Muscle layer of colon (tissue), 2 donors: ENCODE data around the gene MSL3B.

Experiments
- H3K27ac ChIP-seq: one replicate; pipeline ENCODE4 v1.7.0; 2013; ENCODE audit warnings: low read depth, mild to moderate bottlenecking, low read length, moderate library complexity
- H3K27me3 ChIP-seq, 2 donors: one replicate each; pipeline ENCODE4 v1.7.0; 2013; ENCODE audit warnings: low read length in 2 of 2, mild to moderate bottlenecking in 2 of 2; ENCODE audit not compliant: insufficient read depth in 2 of 2, control insufficient read depth in 1 of 2
- H3K36me3 ChIP-seq: one replicate; pipeline ENCODE4 v1.7.0; 2013; ENCODE audit warnings: mild to moderate bottlenecking, low read length; ENCODE audit not compliant: insufficient read depth
- H3K4me1 ChIP-seq: one replicate; pipeline ENCODE4 v1.7.0; 2013; ENCODE audit warnings: mild to moderate bottlenecking, low read length; ENCODE audit not compliant: insufficient read depth
- H3K4me3 ChIP-seq, 2 donors: one replicate each; pipeline ENCODE4 v1.7.0; 2013; ENCODE audit warnings: low read length in 2 of 2, low read depth in 1 of 2, mild to moderate bottlenecking in 1 of 2, moderate library complexity in 1 of 2
- H3K9ac ChIP-seq: one replicate; pipeline ENCODE4 v1.7.0; 2013; ENCODE audit warnings: low read length
- H3K9me3 ChIP-seq: one replicate; pipeline ENCODE4 v1.7.0; 2013; ENCODE audit warnings: mild to moderate bottlenecking, low read length
- donor health status: abdominal sarcoma.
- donor health status: Adenocarcinoma of cecum.

Gene MSL3B

DNA sequence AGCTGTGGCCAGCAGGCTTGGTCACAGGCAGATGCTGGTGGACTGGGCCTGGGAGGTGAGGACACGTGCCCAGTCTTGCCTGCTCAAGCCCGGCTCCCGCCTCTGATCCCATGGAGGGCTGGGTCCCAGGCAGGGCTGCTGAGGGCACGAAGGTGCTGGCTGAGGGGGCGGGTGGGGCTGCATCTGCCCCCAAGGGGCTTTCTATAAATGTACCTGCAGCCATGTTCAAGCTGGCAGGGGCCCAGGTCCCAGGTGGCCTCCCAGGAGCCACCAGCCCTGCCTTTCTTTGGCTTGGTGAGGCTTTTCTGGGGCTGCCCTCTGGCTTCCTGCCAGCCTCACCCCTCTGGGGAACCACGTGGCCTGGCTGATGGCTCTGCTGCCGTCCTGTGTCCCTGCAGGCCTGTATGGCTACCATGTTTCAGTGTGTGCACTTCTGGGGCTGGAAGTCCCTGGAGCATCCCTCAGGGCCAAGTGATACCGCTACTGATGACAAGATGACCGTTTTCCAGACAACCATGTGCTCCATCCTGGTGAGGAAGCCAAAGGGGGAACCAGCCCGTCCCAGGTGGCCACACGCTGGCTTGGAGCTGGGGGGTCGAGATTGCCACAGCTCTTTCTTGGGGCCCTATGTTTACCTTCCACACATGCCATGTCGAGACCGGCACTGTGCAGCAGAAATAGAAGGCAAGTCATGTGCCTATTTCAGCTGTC lies 37.0 kb downstream of the MSL3B start:
- Histone ChIP-seq H3K36me3 (no peaks in the 10 kb centered on the region), H3K27me3 (no peaks in the 10 kb centered on the region), H3K4me3 (no peak overlapping the region)

DNA sequence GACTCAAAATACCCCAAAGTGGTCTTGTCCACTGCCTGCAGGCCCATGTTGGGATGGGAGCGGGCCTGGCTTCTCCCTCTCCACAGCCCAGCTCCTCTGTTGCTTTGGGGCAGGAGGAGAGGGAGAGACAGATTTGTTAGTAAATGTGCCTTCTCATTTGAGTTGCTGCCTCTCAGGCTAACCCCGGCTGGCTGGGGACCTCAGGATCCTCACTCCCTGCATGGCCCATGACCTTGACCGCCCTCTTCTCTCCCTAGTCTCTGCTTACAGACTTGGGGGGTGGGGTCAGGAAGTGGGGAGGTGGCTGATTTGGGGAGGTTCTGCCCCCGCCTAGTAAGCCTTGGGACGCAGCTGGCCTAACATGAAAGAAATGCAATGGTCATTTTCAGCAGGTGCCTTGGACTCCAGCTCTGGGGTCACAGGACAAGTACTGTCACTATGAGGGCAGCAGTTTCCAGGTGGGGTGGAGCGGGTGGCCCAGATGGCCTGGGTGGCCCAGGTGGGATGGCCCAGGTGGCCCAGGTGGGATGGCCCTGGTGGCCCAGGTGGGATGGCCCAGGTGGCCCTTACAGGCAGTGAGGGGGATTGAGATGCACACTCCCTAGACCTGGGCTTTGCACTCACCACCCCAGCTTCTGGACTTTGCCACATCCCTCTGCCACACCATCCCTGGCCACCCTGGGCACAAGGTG lies 37.9 kb downstream of the MSL3B start:
- Histone ChIP-seq H3K36me3 (no peaks in the 10 kb centered on the region), H3K4me3 (no peak overlapping the region), H3K9ac (no peak overlapping the region), H3K27me3 (no peaks in the 10 kb centered on the region), H3K27ac (no peak overlapping the region), H3K9me3 (no peaks in the 10 kb centered on the region), H3K4me1 (no peaks in the 10 kb centered on the region)

More for the DNA sequence above, 37.0 kb downstream of the MSL3B start:
- H3K27ac ChIP-seq, result no peak overlapping the region
- no peaks in the 10 kb centered on the region for H3K4me1 ChIP-seq
- H3K9me3 ChIP-seq, result no peaks in the 10 kb centered on the region
- no peak overlapping the region for H3K9ac ChIP-seq

DNA sequence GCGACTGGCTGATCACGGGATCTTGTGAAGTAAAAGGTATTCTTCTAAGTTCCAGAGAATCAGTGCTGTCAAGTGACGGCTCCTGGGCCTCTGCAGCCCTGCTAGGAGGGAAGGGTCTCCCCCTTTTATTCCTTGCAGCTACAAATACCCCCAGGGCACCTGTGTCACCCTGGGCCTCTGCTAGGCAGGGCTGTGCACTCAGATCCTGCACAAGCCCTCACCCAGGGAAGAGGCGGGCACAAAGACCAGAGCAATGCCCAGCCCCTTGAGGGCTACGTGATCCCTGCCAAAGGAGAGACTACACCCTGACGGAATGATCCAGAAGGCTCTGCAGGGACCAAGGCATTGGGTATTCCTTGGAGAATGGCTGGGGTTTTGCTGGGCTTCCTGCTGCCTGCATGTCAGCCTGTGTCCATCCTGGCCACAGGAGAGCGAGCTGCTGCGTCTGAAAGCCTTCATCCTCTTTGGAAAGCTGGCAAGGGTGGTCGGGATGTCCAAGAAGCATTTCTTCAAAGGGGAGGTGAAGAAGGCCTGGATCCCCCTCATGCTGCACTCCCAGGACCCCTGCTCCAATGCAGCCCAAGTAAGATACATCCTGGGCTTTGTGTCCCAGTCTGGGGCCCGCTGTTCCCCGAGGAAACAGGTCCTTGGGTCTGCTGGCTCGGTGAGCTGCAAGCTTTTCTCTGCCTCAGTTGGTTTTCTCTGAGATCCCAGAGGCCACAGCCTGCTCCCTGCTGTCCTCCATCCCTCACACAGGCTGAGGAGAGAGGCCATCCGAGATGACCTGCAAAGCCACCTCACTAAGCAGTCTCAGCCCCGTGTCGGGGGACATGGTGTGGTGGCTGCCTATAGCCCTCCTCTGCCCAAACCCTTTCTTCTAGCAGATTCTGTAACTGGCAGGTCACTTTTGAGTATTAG lies 38.7 kb downstream of the MSL3B start:
- no peak overlapping the region for H3K9ac ChIP-seq
- H3K36me3 ChIP-seq, result no peaks in the 10 kb centered on the region
- no peak overlapping the region for H3K4me3 ChIP-seq
- H3K27me3 ChIP-seq, result no peaks in the 10 kb centered on the region
- no peaks in the 10 kb centered on the region for H3K9me3 ChIP-seq
- no peak overlapping the region for H3K27ac ChIP-seq
- H3K4me1 ChIP-seq, result no peaks in the 10 kb centered on the region

DNA sequence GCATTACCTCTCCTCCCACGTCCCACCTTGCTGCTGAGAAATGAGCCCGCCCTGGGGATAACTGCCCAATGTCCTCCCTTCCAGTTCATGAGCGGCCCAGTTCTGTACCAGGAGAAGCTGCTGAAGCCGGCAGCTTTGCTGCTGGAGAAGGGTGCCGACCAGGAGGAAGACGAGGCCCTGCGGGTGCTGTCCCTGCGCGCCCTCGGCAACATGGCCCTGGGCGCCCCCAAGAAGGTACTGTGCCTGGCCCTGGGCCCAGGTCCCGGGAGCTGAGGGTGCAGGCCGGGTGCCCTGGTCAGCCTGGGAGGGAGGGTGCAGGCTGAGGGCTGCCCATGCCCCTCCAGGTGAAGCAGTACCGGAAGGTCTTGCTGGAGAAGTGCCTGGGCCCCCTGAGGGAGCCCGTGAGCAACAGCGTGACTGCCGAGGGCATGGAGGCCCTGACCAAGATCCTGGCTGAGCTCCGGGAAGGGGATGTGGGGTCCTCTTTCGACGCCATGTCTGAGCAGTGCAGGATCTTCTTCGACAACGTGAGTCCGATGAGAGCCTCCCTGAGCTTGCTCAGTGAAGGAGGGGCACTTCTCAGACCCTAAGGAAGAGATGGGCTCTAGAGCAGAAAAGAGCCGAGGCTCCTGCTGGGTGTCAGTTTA lies 39.5 kb downstream of the MSL3B start:
- Histone ChIP-seq H3K4me3 (no peak overlapping the region), H3K27ac (no peak overlapping the region), H3K9ac (no peak overlapping the region), H3K36me3 (no peaks in the 10 kb centered on the region), H3K4me1 (no peaks in the 10 kb centered on the region), H3K27me3 (no peaks in the 10 kb centered on the region), H3K9me3 (no peaks in the 10 kb centered on the region)

DNA sequence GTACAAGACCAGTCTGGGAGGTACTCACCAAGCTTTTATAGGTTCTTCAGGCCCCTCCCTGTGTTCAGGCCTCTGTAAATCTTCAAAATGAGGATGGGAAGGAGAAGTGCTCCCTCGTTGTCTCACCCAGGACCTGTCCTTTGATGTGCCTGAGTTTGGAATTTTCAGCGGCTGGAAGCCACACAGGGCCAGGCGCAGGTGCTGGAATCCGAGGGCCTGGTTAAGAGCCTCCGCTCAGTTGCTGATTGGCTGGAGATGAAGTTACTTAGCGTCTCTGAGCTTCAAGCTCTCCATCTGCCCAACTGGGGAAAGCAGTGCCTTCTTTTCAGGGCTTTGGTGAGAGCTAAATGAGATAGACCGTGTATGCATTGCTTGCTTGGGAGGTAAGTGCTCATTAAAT lies 43.8 kb downstream of the MSL3B start:
- H3K9me3 ChIP-seq, result no peaks in the 10 kb centered on the region
- no peaks in the 10 kb centered on the region for H3K27me3 ChIP-seq
- no peaks in the 10 kb centered on the region for H3K36me3 ChIP-seq
- H3K4me3 ChIP-seq, result no peak overlapping the region
- no peak overlapping the region for H3K27ac ChIP-seq
- H3K4me1 ChIP-seq, result no peaks in the 10 kb centered on the region
- H3K9ac ChIP-seq, result no peak overlapping the region

DNA sequence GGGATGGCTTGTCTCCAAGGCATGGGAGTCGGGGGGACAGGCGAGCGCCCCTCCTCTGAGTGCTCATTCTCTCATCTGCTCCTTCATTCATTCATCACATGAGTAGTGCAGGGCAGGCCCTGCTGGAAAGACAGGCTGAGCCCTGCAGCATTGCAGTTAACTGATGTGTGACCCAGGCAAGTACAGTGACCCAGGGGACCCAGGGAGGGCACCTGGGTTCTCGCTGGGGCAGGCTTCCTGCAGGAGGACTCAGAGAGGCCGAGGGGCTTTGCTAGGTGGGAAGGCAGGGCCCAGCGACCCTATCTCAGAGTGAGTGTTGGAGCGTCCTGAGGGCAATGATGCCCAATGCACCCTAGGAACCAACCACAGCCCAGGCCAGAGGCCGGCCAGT lies 44.5 kb downstream of the MSL3B start:
- Histone ChIP-seq H3K27ac (no peak overlapping the region), H3K9me3 (no peaks in the 10 kb centered on the region), H3K36me3 (no peaks in the 10 kb centered on the region), H3K27me3 (no peaks in the 10 kb centered on the region), H3K4me3 (no peak overlapping the region), H3K4me1 (no peaks in the 10 kb centered on the region), H3K9ac (no peak overlapping the region)

DNA sequence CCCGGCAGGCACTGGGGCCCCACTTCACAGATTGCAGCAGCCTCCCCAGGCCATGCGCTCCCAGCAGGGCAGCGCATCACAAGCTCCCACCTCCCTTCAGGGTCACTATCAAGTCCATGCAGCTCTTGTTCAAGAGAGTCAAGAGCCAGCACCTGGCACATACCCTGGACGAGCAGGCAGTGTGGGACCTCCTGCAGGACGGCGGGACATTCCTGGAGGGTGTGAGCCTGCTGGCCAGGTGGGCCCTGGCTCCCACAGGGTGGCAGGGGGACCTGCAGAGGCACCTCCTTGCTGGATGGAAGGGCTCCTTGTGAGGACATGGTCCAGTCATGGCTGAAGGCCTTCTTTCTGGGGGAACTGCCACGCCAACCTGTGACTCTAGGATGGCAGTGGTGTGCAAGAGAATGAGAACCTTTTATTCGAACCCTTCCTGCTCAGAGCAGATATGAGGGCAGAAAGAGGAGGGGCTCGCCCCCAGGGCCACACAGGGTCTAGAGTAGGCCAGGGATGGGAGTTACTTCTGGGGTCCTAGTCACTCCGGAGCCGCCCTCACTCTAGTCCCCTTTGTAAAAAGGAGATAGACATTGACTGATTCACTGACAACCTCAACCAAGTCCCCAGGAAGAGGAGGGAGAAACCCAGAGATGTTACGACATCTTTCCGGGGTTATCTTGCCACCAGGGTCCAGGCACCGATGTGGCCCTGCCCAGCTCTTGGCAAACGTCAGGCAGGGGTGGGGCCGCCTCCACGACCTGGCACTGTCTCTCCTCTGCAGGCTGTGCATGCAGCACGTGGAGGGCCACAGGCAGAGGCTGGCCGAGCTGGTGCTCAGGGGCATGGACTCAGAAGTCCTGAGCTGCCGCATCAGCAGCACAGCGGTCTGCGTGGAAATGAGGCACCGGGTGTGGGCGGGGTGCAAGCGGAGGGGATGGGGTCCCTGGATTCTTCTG lies 45.1 kb downstream of the MSL3B start:
- H3K27me3 ChIP-seq, result no peaks in the 10 kb centered on the region
- no peaks in the 10 kb centered on the region for H3K4me1 ChIP-seq
- no peak overlapping the region for H3K27ac ChIP-seq
- no peaks in the 10 kb centered on the region for H3K36me3 ChIP-seq
- H3K9me3 ChIP-seq, result no peaks in the 10 kb centered on the region
- no peak overlapping the region for H3K9ac ChIP-seq
- H3K4me3 ChIP-seq, result no peak overlapping the region

DNA sequence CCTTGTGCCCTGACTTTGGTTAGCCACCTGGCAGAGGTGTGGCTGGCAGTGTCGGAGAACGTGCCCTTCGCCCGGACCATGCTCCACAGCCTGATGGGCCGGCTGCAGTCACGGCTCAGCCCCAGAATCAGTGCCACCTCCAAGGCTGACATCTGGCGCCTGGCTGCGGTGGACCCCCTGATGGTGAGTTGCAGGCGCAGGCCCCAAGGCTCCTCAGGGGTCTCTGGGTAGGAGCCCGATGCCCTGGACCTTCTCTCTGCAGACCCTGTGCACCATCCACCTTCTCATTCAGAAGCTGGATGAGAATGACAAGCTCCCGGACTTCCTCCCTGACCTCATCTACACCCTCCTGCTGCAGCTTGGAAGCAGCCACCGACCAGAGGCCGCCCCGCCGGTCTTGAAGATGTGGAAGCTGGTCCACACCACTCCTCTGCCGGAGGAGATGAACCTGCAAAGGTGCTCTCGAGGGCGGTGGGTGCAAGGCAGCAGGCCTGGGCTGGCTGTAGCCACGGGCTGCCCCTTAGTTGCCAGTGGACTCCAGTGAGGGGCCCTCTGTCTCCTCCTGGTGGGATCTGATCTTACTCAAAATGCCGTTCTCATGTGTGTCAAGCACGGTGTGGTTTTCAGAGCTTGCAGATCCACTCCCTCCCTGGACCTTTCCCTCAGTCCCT lies 46.0 kb downstream of the MSL3B start:
- Histone ChIP-seq H3K4me3 (no peak overlapping the region), H3K4me1 (no peaks in the 10 kb centered on the region), H3K9me3 (no peaks in the 10 kb centered on the region), H3K36me3 (no peaks in the 10 kb centered on the region), H3K27me3 (no peaks in the 10 kb centered on the region), H3K9ac (no peak overlapping the region), H3K27ac (no peak overlapping the region)

DNA sequence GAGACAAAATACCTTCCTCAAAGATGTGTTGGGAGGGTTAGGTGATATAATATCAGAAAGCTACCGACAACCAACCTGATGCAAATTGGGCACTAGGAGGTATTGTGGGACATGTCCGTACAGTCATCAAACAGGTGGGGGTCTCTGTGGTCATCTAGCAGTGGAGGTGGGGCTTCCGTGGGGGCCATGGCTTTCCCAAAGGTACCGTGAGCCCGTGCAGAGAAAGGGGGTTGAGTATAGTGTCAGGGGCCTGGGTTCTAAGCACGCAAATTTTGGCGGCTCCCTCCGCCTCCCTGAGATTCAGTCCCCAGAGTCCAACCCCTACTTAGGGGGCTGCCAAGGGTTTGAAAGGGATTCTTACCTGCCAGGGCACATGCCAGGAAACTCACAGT lies 46.5 kb downstream of the MSL3B start:
- H3K4me1 ChIP-seq, result no peaks in the 10 kb centered on the region
- H3K9me3 ChIP-seq, result no peaks in the 10 kb centered on the region
- H3K9ac ChIP-seq, result no peak overlapping the region
- no peaks in the 10 kb centered on the region for H3K27me3 ChIP-seq
- no peak overlapping the region for H3K27ac ChIP-seq
- H3K4me3 ChIP-seq, result no peak overlapping the region
- no peaks in the 10 kb centered on the region for H3K36me3 ChIP-seq

DNA sequence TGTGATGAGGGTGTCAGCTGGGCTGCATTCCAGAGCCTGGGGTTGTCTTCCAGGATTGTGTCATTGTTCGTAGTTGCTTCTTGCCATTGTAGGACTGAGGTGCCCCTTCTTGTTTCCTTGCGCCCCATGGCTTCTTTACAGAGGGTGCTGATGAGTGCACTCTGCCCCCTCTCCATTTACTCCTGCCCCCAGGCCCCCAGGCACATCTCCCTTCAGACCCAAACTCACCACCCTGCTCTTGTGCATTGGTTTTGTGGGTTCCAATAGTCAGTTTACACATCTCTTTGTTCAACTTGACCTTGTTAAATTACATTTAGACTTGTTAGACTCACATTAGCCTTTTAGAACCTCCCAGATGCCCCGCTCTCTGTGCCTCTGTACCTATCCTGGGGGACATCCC lies 47.0 kb downstream of the MSL3B start:
- no peak overlapping the region for H3K4me3 ChIP-seq
- H3K27me3 ChIP-seq, result no peaks in the 10 kb centered on the region
- H3K9me3 ChIP-seq, result no peaks in the 10 kb centered on the region
- H3K4me1 ChIP-seq, result no peaks in the 10 kb centered on the region
- H3K36me3 ChIP-seq, result no peaks in the 10 kb centered on the region
- H3K9ac ChIP-seq, result no peak overlapping the region
- H3K27ac ChIP-seq, result no peak overlapping the region
